NCI-H2171 (cell line): Measurements from ENCODE around the gene ZNF236.
"Not testable (repeated sequence)": the region's sequence is repeated elsewhere in the genome, so short reads cannot be mapped to it uniquely, and the experiment has no call there.

Experiments
- DNase-seq: peaks from one replicate; lab custom pipeline; 2025; lab: John Stamatoyannopoulos, UW

ZNF236 gene

GRCh38 chr18:76988827-76989646 is 166.7 kb downstream of the ZNF236 start:
- DNase-seq = no peak

DNA sequence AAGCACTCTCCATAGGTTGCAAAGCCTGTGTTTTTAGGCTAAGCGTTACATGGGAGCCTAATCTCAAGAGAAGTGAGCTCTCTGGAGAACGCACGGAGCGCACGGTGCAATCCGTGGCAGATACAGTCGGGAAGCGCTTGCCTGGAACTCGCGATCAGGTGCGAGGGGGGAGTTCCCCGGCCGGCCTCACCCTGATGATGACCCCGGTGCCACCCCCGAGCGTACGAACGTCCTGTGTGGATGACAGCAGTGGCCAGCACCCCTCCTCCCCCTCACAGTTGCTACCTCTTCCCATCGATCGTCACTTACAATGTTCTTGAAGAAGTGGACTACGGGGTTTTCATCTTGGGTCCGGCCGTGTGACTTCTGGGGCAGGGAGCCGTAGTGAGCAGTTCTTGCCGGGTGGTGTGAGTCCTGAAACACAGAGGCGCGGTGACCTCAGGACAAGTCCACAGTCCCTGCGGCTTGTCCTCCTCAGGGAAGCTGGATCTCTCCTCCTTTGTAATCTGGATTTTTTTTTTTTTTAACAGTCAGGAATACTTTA is 167.4 kb downstream of the ZNF236 start:
- no peak for DNase-seq

DNA sequence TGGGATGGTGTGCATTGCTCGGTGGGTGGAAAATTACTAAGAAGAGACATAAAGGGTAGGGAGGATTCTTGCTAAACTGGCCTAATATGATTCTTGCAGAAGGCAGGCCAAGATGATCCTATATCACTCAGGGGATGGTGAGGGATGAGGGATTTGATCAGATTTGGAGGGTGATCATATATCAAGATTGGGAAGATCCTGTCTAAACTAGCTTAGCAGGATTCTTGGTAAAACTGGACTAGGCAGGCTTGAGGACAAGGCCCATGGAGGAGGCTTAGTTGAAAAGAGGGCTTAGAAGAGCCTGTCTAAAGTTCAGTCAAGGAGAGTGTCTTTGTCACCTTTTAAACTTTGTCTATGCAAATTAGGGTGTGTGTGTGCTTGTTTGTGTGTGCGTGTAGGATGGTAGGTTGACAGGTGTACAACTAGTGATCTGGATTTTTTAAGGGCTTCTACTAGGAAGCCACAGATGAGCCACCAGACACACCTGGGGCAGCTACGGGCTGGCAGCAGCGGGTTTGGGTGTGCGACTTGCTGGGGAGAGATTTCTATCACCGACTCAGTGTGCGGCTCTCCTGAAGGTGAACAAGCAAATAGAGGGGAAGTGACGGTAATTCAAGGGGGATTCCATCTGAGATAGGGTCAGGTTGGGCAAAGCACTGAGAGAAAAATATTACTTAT is 168.1 kb downstream of the ZNF236 start:
- not testable (repeated sequence) for DNase-seq

- DNase-seq = no peak
Measured at GRCh38 chr18:76991021-76991688, 168.8 kb downstream of the ZNF236 start.

DNA sequence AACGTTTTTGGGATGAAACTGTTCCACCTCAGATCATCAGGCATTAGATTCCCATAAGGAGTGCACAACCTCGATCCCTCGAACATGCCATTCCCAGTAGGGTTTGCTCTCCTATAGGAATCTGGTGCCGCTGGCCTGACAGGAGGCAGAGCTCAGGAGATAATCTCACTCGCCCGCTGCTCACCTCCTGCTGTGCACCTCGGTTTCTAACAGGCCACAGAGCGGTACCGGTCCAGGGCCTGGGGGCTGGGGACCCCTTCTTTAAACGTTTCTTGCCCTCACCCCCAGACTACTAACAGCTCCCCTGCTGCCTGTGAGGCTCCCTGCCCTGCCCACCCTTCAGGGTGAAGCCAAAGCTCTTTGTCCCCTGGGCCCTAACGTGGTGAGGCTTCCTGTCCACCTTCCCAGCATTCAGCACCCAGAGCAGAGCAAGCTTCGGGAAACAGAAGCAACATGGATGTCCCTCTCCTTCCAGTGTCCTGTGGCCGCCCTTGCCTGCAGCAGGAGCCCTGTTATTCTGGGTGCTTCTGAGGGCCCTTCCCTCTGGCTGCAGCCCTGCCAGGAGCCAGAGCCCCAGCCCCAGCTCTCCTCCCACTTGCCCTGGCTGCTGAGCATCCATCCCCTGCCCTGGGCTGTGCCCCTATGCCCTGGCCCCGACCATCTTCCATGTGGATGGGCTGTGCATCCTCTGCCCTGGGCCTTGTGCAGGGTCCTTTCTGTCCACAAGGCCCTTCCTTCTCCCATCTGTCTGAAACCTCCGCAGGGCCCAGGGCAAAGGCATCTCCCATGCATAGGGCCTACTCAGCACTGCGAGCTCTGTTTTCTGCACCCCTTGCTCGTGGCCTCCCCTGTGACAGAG is 170.1 kb downstream of the ZNF236 start:
- DNase-seq = no peak

DNA sequence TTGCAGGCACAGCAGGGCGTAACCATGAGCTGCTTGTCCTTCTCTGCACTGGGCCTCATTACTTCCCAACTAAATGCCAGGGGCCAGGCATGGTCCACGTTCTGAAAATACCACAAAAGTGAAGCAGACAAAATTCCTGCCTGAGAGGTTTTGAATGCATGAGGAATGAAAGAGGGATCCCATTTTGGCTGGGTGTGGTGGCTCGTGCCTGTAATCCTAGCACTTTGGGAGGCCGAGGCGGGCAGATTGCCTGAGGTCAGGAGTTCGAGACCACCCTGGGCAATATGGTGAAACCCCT is 170.7 kb downstream of the ZNF236 start:
- no peak for DNase-seq

GRCh38 chr18:76993573-76993972 is 171.2 kb downstream of the ZNF236 start:
- no peak for DNase-seq

GRCh38 chr18:76994086-76994654 is 171.8 kb downstream of the ZNF236 start:
- no peak for DNase-seq

DNA sequence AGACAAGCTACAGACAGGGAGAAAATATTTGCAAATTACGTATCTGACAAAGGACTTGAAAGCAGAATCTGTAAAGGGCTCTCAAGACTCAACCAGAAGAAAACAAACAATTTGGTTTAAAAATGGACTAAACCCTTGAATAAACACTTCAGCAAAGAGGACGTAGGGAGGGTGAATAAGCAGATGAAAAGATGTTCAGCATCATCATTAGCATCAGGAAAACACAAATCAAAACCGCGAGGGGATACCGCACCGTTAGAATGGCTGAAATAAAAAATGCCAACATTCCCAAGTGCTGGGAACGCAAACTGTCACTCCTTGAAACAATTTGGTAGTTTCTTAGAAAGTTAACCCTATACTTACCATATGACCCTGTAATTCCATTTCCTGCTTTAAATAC is 173.5 kb downstream of the ZNF236 start:
- DNase-seq = no peak

DNA sequence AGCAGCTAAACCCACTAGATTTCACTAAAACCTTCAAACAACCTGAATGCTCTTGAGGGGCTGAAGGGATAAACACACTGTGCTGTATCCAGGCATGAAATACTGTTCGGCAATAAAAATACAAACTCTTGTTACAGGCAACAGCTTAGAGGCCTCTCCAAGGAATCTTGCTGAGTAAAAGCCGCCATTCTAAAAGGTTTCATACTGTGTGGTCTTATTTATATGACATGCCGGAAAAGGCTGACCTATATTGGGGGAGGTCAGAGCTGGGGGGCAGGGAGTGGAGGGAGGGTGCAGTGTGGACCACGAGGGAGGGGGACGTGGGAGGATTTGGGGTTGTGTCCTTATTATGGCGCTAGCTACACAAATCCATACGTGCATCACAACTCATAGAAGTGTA is 174.1 kb downstream of the ZNF236 start:
- DNase-seq = no peak

DNA sequence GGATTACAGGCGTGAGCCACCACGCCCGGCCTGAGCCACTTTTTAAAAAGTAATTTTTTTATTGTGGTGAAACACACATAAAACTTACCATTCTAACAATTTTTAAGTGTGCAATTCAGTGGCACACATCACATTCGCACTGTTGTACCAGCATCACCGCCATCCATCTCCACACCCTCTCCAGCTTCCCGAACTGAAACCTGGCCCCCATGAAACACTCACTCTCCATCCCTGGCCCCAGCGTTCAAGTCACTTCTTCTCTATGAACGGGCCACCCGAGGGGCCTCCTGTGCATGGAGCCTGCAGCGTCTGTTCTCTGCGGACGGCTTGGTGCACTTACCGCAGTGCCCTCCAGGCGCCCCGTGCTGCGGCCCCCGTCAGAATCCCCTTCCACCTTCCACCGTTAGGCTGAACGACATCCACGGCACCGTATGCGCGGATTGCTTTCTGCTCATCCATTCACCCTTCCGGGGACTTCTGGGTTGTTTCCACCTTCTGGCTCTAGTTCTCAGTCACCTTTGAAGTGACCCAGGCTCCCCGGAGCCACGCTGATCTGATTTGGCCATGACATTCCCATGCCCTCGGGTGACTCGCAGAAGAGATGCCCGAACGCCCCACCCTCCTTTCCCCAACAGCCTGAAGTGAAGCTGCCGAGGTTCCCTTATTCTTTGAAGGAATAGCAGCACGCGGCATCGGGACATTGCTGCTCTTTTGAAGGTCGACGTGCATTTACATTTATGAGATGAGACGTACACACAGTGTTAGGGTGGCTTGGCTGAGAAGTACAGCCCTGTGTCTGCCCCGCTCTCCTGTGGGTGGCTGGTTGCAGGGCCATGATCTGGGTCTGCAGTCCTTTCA is 175.8 kb downstream of the ZNF236 start:
- no peak for DNase-seq

GRCh38 chr18:76999077-76999476 is 176.7 kb downstream of the ZNF236 start:
- DNase-seq = no peak

DNA sequence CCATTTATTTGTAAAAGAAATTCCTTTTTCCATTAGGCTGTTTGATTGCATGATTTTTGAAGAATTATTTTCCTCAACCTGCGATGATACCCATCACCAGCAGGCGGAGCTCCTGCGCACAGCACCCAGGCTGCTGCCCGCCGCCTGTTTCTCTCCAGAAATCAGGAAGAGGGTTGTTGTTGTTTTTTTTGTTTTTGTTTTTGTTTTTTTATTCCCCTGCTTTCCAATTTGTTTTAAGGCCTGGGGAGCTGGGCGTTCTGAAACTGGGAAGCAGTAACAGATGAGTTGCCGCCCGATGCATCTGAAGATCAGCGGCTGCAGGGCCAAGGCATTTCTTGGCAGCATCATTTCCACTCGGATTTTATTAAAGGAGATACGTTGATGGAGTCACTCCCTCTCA is 178.2 kb downstream of the ZNF236 start:
- no peak for DNase-seq

- no peak for DNase-seq
Measured at GRCh38 chr18:77001041-77001440, 178.7 kb downstream of the ZNF236 start.

DNA sequence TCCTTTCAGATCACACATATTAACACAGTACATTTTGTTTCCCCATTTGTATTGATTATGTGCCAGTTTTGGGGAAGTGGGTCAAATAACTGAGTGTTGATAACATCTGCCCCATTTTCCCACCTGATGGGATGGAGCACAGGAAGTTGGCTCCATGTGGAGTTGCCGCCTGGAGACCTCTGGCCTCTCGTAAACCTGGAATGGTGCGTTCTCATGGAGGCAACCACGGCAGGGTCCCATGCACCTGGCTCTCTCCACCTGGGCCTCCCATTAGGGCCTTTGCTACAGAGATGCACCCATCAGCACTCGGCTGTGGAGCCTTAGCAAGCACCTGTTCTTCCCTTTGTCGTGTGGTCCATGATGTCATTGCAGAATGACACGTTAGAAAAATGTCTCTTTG is 179.6 kb downstream of the ZNF236 start:
- DNase-seq = no peak

GRCh38 chr18:77002496-77002895 is 180.1 kb downstream of the ZNF236 start:
- DNase-seq = no peak

DNA sequence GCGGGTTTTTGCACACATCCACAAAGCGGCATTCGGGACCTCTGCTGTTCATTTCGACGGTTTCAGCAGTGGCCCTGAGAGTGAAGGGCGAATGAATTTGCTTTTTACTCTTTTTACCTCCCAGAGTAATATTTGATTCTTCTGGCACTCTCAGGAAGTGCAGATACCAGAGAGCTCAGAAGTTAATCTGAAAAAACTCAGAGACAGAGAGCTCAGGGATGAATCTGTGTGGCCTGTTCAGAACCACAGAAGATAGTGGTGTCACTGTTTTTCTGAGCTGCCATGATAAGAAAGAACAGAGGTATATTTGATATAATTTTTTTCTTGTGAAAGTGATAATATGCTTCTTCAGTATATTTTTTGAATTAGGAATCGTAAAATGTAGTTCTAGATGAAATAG is 181.0 kb downstream of the ZNF236 start:
- no peak for DNase-seq

DNA sequence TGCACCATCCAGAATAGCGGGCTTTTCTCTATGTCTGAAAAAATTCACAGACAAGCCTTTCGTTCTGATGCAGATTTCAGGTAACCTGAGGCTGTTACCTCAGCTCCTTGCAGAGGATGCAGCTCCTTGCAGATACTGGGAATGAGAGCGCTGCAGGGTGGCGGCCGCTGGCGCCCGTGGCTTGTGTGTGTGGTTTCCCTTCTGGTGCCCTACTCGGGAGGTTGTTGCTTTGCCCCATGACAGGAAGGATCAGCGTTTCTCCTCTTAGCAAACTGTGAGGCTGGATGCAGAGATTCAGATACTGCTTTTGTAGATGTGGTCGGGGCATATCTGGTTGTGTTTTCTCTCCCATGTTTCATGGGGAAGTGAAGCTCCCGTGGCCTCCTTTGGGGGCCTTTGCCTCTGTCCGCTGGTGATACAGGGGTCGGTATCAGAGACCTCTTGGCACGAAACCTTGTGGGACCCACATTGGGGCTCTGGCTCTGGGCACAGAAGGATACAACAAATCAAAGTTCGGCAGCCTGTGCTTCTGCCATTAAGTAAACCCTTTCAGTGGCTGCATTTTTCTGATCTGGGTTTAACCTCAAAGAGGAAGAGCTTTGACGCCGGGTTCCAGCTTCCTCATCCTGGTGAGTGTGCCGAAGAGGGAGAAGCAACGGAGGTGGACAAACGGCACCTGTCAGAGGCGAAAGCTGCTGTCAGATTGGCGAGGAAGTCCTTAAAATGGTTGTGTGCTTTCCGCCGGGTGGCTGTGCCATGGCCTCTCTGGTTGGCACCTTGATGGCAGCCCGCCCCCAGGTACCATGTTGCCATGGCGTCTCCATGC is 182.4 kb downstream of the ZNF236 start:
- no peak for DNase-seq

DNA sequence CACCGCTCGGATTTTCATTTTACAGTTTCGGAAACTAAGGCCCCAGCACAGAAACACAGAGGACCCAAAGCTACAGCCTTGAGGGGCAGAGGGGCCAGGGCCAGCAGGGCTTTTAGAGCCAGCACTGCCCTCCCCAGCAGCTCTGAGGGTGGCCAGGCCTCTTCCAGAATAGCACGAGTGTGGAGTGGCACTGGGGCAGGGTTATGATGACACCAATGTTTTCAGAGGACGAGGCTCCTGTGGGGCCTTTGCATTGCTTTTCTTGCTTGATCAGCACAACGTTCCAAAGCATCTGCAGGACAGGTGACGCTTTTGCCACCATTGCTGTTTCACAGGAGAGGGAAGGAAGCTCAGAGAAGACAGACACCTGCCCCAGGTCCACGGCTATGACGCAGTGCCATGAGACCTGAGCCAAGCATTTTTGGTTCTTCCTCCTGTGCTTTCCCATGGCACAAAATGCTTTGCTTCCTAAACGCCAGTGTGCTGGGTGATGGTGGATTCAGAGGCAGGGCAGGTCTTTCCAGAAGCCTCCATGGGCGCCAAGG is 183.4 kb downstream of the ZNF236 start:
- no peak for DNase-seq
